Measurements from ENCODE around the gene TMEM212.

DNA sequence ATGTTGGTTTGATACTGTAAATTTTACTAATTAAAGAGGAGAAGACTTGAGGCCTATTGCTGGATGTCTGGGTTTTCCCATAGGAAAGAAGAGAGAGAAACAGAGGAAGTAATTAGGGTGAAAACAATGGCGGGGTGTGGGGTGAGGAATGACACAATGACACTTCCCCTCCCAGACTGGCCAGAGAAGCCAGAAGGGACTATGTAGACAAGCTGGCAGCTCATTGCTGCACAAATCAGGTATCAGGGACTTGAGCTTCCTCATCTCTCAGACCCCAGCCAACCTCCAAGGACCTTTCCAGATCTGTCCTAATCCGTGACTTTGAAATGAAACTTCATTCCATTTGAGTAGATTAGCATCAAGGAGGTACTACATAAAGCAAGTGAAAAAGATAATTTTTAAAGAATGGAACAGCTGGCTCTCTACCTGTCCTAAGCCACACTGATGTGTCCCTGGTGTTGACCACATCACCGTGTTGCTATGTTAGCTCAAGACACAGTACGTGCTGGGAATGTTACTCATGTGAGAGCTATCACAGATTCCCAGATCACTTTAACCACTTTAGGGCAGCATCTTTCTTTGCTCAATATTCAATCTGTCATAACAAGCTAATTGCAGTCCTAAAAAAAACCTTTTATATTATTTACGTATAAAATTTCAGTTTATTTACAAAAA lies 22.2 kb downstream of the TMEM212 start:
- TF ChIP-seq GATA2 (IDR thresholded peaks at IDR 0.05; ENCODE audit: low read depth, low read length) (no peak), GATA3 (IDR thresholded peaks at IDR 0.05; ENCODE audit: low read depth, low read length) (no peak)

Data from SH-SY5Y (cell line).